Measurements from ENCODE around the gene ST6GALNAC6. TPM values are rescaled to one million over a fixed set of nuclear protein-coding genes. Genes with fewer than 3 reads are reported as not detected.

Gene ST6GALNAC6
- total RNA-seq, 2 donors from 2014 or later: 74.4 to 75.6 TPM

GRCh38 chr9:127907867-127908659, 8.7 kb upstream of the ST6GALNAC6 start:
- peaks cover 65% of the 10 kb centered on the region for H3K4me1 Mint-ChIP-seq (ENCODE audit: low read depth)
- H3K27ac Mint-ChIP-seq: no peak overlapping the region
- peaks cover 0 to 4% of the 10 kb centered on the region in 2 donors for H3K36me3 Mint-ChIP-seq (ENCODE audit: insufficient read depth in 2 of 2)
- no peak for DNase-seq
- H3K9me3 Mint-ChIP-seq: no peaks in the 10 kb centered on the region
- no peak for ATAC-seq (replicated peaks in 1 of 2)
- H3K4me3 Mint-ChIP-seq: no peak overlapping the region
- no peaks in the 10 kb centered on the region for H3K27me3 Mint-ChIP-seq (ENCODE audit: low read depth)

GRCh38 chr9:127905788-127906191, 6.4 kb upstream of the ST6GALNAC6 start:
- H3K4me3 Mint-ChIP-seq: peak overlapping the region; percentile 93 to 99
- peak; percentile 49 to 59 for ATAC-seq (replicated peaks in 1 of 2)
- peaks cover 54% of the 10 kb centered on the region for H3K4me1 Mint-ChIP-seq (ENCODE audit: low read depth)
- H3K36me3 Mint-ChIP-seq (ENCODE audit: insufficient read depth in 2 of 2): peaks cover 0 to 2% of the 10 kb centered on the region in 2 donors
- no peaks in the 10 kb centered on the region for H3K27me3 Mint-ChIP-seq (ENCODE audit: low read depth)
- H3K9me3 Mint-ChIP-seq: no peaks in the 10 kb centered on the region
- peak; percentile 62 to 71 for DNase-seq
- peak overlapping the region; percentile 100 for H3K27ac Mint-ChIP-seq

GRCh38 chr9:127905004-127905728, 5.8 kb upstream of the ST6GALNAC6 start:
- Mint-ChIP-seq H3K27me3 (ENCODE audit: low read depth) (no peaks in the 10 kb centered on the region), H3K27ac (peak overlapping the region; percentile 100), H3K36me3 (ENCODE audit: insufficient read depth in 2 of 2) (peaks cover 0 to 2% of the 10 kb centered on the region in 2 donors), H3K4me1 (ENCODE audit: low read depth) (peaks cover 49% of the 10 kb centered on the region), H3K4me3 (peak overlapping the region; percentile 93 to 99), H3K9me3 (no peaks in the 10 kb centered on the region)
- ATAC-seq (replicated peaks in 1 of 2): peak; percentile 66 to 71
- DNase-seq: peak; percentile 66 to 69

GRCh38 chr9:127904561-127905003, 5.2 kb upstream of the ST6GALNAC6 start:
- Mint-ChIP-seq H3K27ac (peak overlapping the region; percentile 100), H3K4me3 (peak overlapping the region; percentile 93 to 99), H3K36me3 (ENCODE audit: insufficient read depth in 2 of 2) (peaks cover 0 to 2% of the 10 kb centered on the region in 2 donors), H3K4me1 (ENCODE audit: low read depth) (peaks cover 49% of the 10 kb centered on the region), H3K9me3 (no peaks in the 10 kb centered on the region), H3K27me3 (ENCODE audit: low read depth) (no peaks in the 10 kb centered on the region)
- DNase-seq (no peak), ATAC-seq (replicated peaks in 1 of 2) (peak in 1 of 2 donors; percentile 1)

GRCh38 chr9:127903557-127904475, 4.4 kb upstream of the ST6GALNAC6 start:
- H3K27me3 Mint-ChIP-seq (ENCODE audit: low read depth): no peaks in the 10 kb centered on the region
- ATAC-seq (replicated peaks in 1 of 2) (peak; percentile 30 to 53), DNase-seq (peak; percentile 84 to 88)
- H3K36me3 Mint-ChIP-seq (ENCODE audit: insufficient read depth in 2 of 2): peaks cover 0 to 2% of the 10 kb centered on the region in 2 donors
- H3K4me3 Mint-ChIP-seq: peak overlapping the region; percentile 93 to 99
- H3K4me1 Mint-ChIP-seq (ENCODE audit: low read depth): peaks cover 49% of the 10 kb centered on the region
- no peaks in the 10 kb centered on the region for H3K9me3 Mint-ChIP-seq
- peak overlapping the region; percentile 100 for H3K27ac Mint-ChIP-seq

- H3K27ac Mint-ChIP-seq: no peak overlapping the region
- ATAC-seq (replicated peaks in 1 of 2) (peak; percentile 10), DNase-seq (peak in 1 of 2 donors; percentile 34)
- H3K4me3 Mint-ChIP-seq: peak overlapping the region; percentile 84 to 88
- H3K27me3 Mint-ChIP-seq (ENCODE audit: low read depth): no peaks in the 10 kb centered on the region
- peaks cover 14 to 27% of the 10 kb centered on the region in 2 donors for H3K36me3 Mint-ChIP-seq (ENCODE audit: insufficient read depth in 2 of 2)
- peaks cover 28% of the 10 kb centered on the region for H3K4me1 Mint-ChIP-seq (ENCODE audit: low read depth)
- peaks cover 0 to 2% of the 10 kb centered on the region in 2 donors for H3K9me3 Mint-ChIP-seq
These were observed 823 bp downstream of the ST6GALNAC6 start for GRCh38 chr9:127898433-127899127.

GRCh38 chr9:127897193-127897692, 2.2 kb downstream of the ST6GALNAC6 start:
- Mint-ChIP-seq H3K4me1 (ENCODE audit: low read depth) (peaks cover 20% of the 10 kb centered on the region), H3K4me3 (peak overlapping the region in 1 of 2 donors; percentile 50), H3K27ac (no peak overlapping the region), H3K9me3 (peaks cover 0 to 2% of the 10 kb centered on the region in 2 donors), H3K36me3 (ENCODE audit: insufficient read depth in 2 of 2) (peaks cover 21 to 37% of the 10 kb centered on the region in 2 donors), H3K27me3 (ENCODE audit: low read depth) (no peaks in the 10 kb centered on the region)
- no peak for DNase-seq
- peak; percentile 6 to 17 for ATAC-seq (replicated peaks in 1 of 2)

- H3K36me3 Mint-ChIP-seq (ENCODE audit: insufficient read depth in 2 of 2): peaks cover 21 to 37% of the 10 kb centered on the region in 2 donors
These were observed 2.8 kb downstream of the ST6GALNAC6 start for GRCh38 chr9:127896395-127897192.

GRCh38 chr9:127895811-127896210, 3.6 kb downstream of the ST6GALNAC6 start:
- DNase-seq: no peak
- no peak overlapping the region for H3K4me3 Mint-ChIP-seq
- H3K27ac Mint-ChIP-seq: no peak overlapping the region
- H3K27me3 Mint-ChIP-seq (ENCODE audit: low read depth): no peaks in the 10 kb centered on the region
- ATAC-seq (replicated peaks in 1 of 2): no peak
- H3K4me1 Mint-ChIP-seq (ENCODE audit: low read depth): peaks cover 14% of the 10 kb centered on the region
- peaks cover 0 to 2% of the 10 kb centered on the region in 2 donors for H3K9me3 Mint-ChIP-seq
- H3K36me3 Mint-ChIP-seq (ENCODE audit: insufficient read depth in 2 of 2): peaks cover 24 to 43% of the 10 kb centered on the region in 2 donors

More at GRCh38 chr9:127896395-127897192, 2.8 kb downstream of the ST6GALNAC6 start:
- H3K27ac Mint-ChIP-seq: no peak overlapping the region
- DNase-seq (no peak), ATAC-seq (replicated peaks in 1 of 2) (no peak)
- no peaks in the 10 kb centered on the region for H3K27me3 Mint-ChIP-seq (ENCODE audit: low read depth)
- peaks cover 0 to 2% of the 10 kb centered on the region in 2 donors for H3K9me3 Mint-ChIP-seq
- H3K4me3 Mint-ChIP-seq: no peak overlapping the region
- peaks cover 14% of the 10 kb centered on the region for H3K4me1 Mint-ChIP-seq (ENCODE audit: low read depth)

- Mint-ChIP-seq H3K4me3 (no peak overlapping the region), H3K27me3 (ENCODE audit: low read depth) (no peaks in the 10 kb centered on the region), H3K9me3 (peaks cover 0 to 2% of the 10 kb centered on the region in 2 donors), H3K27ac (no peak overlapping the region), H3K36me3 (ENCODE audit: insufficient read depth in 2 of 2) (peaks cover 23 to 47% of the 10 kb centered on the region in 2 donors), H3K4me1 (ENCODE audit: low read depth) (peaks cover 10% of the 10 kb centered on the region)
- ATAC-seq (replicated peaks in 1 of 2) (no peak), DNase-seq (no peak)
These were observed 6.0 kb downstream of the ST6GALNAC6 start for GRCh38 chr9:127893392-127893791.

- Mint-ChIP-seq H3K36me3 (ENCODE audit: insufficient read depth in 2 of 2) (peaks cover 23 to 47% of the 10 kb centered on the region in 2 donors), H3K9me3 (peaks cover 0 to 2% of the 10 kb centered on the region in 2 donors), H3K27me3 (ENCODE audit: low read depth) (no peaks in the 10 kb centered on the region), H3K27ac (peak overlapping the region; percentile 8), H3K4me1 (ENCODE audit: low read depth) (peaks cover 8% of the 10 kb centered on the region), H3K4me3 (no peak overlapping the region)
- DNase-seq (no peak), ATAC-seq (replicated peaks in 1 of 2) (no peak)
These were observed 6.6 kb downstream of the ST6GALNAC6 start for GRCh38 chr9:127892831-127893230.
